CD14-positive monocyte (primary cell): Measurements from ENCODE around the gene REXO2. TPM values are rescaled to one million over a fixed set of nuclear protein-coding genes. Genes with fewer than 3 reads are reported as not detected.

Source experiments
- DNase-seq, 3 donors: peaks; one replicate each; pipeline ENCODE4 v3.0.0-alpha.2; 2011 to 2022
- H2AFZ ChIP-seq: 2 replicates; pipeline ENCODE4 v1.6.0; 2012; ENCODE audit warnings: mild to moderate bottlenecking, low read depth, low read length, inconsistent platforms; ENCODE audit not compliant: insufficient read depth, poor library complexity, severe bottlenecking
- H3K27ac ChIP-seq, 2 donors: 1 replicate in 1 of 2; 2 replicates in 1 of 2; pipeline ENCODE4 v1.5.1; 2012 to 2013; ENCODE audit warnings: low read length in 2 of 2, control low read depth in 1 of 2, inconsistent platforms in 1 of 2, low read depth in 1 of 2, mild to moderate bottlenecking in 1 of 2
- H3K27me3 ChIP-seq, 2 donors: one replicate each; pipeline versions ENCODE4 v1.6.0 to v1.6.1; 2011 to 2013; ENCODE audit warnings: low read length in 2 of 2; ENCODE audit not compliant: control insufficient read depth in 2 of 2, insufficient read depth in 2 of 2
- H3K36me3 ChIP-seq, 2 donors: replicated peaks in 1 of 2; 1 replicate in 1 of 2; 2 replicates in 1 of 2; pipeline versions ENCODE4 v1.5.1 to v1.6.1; 2012 to 2013; ENCODE audit warnings: low read length in 2 of 2, control low read depth in 1 of 2, inconsistent platforms in 1 of 2, mild to moderate bottlenecking in 1 of 2; ENCODE audit not compliant: insufficient read depth in 2 of 2, control insufficient read depth in 1 of 2
- H3K4me1 ChIP-seq, 2 donors: 1 replicate in 1 of 2; 2 replicates in 1 of 2; pipeline versions ENCODE4 v1.5.1 to v1.6.1; 2012 to 2013; ENCODE audit warnings: low read length in 2 of 2, control low read depth in 1 of 2, inconsistent platforms in 1 of 2, mild to moderate bottlenecking in 1 of 2, moderate library complexity in 1 of 2; ENCODE audit not compliant: insufficient read depth in 2 of 2, control insufficient read depth in 1 of 2
- H3K4me2 ChIP-seq: replicated peaks from 2 replicates; pipeline ENCODE3; 2012; ENCODE audit warnings: low read length, moderate library complexity, mild to moderate bottlenecking; ENCODE audit not compliant: poor library complexity, severe bottlenecking; ENCODE audit errors: extremely low read depth
- H3K4me3 ChIP-seq, 3 experiments: fragments of 200-600 bp in 1 of 3; sonication (generic) in 1 of 3; replicated peaks in 1 of 3; 1 replicate in 2 of 3; 2 replicates in 1 of 3; pipeline ENCODE4 v1.5.1; 2011 to 2013; ENCODE audit warnings: low read length in 3 of 3, mild to moderate bottlenecking in 3 of 3, control low read depth in 2 of 3, low read depth in 2 of 3, inconsistent platforms in 1 of 3, moderate library complexity in 1 of 3
- H3K79me2 ChIP-seq: 2 replicates; pipeline ENCODE4 v1.6.0; 2012; ENCODE audit warnings: mild to moderate bottlenecking, control low read depth, inconsistent platforms, low read length, moderate library complexity; ENCODE audit not compliant: insufficient read depth
- H3K9ac ChIP-seq: 2 replicates; pipeline ENCODE4 v1.6.0; 2017; ENCODE audit warnings: low read length, mild to moderate bottlenecking; ENCODE audit not compliant: insufficient read depth, poor library complexity, severe bottlenecking
- H3K9me3 ChIP-seq, 2 donors: replicated peaks in 1 of 2; 1 replicate in 1 of 2; 2 replicates in 1 of 2; pipeline versions ENCODE4 v1.5.1 to v1.6.1; 2012 to 2013; ENCODE audit warnings: low read length in 2 of 2, control low read depth in 1 of 2; ENCODE audit not compliant: control insufficient read depth in 1 of 2, insufficient read depth in 1 of 2
- H4K20me1 ChIP-seq: 2 replicates; pipeline ENCODE4 v1.6.0; 2012; ENCODE audit warnings: mild to moderate bottlenecking, low read length, control low read depth, moderate library complexity; ENCODE audit not compliant: insufficient read depth
- H3K27ac Mint-ChIP-seq, 7 donors: one replicate each; pipeline ENCODE4 v1.8.0; 2020; ENCODE audit warnings: mild to moderate bottlenecking in 7 of 7, mixed read lengths in 7 of 7, moderate library complexity in 6 of 7, inconsistent platforms in 2 of 7
- H3K27me3 Mint-ChIP-seq, 3 donors: one replicate each; pipeline ENCODE4 v1.8.0; 2021 to 2022; ENCODE audit warnings: low read depth in 3 of 3, mild to moderate bottlenecking in 3 of 3, mixed read lengths in 3 of 3, moderate library complexity in 3 of 3, inconsistent platforms in 1 of 3
- H3K36me3 Mint-ChIP-seq, 2 donors: one replicate each; pipeline ENCODE4 v1.8.0; 2020; ENCODE audit warnings: mixed read lengths in 2 of 2, inconsistent platforms in 1 of 2, mild to moderate bottlenecking in 1 of 2
- H3K4me1 Mint-ChIP-seq: one replicate; pipeline ENCODE4 v1.8.0; 2020; ENCODE audit warnings: mild to moderate bottlenecking, mixed read lengths
- H3K4me3 Mint-ChIP-seq, 2 donors: one replicate each; pipeline ENCODE4 v1.8.0; 2020; ENCODE audit warnings: mild to moderate bottlenecking in 2 of 2, mixed read lengths in 2 of 2, moderate library complexity in 1 of 2
- H3K9me3 Mint-ChIP-seq, 7 donors: one replicate each; pipeline ENCODE4 v1.8.0; 2020 to 2022; ENCODE audit warnings: mixed read lengths in 7 of 7, mild to moderate bottlenecking in 6 of 7, moderate library complexity in 6 of 7, inconsistent platforms in 2 of 7
- WGBS: methylation state at CpG from one replicate; pipeline ENCODE4 v1.1.5; 2013; ENCODE audit warnings: missing lambda C conversion rate; ENCODE audit not compliant: insufficient coverage; 5-methylcytosine and 5-hydroxymethylcytosine counted together
- intact Hi-C, 2 donors: fragments of 100-400 bp; cut with micrococcal nuclease; formaldehyde crosslinking; loops; one replicate each; pipeline versions ENCODE4 v1.15.0 to v1.15.1; 2023
- polyA plus RNA-seq, 3 donors: library from polyadenylated mRNA; depleted of rRNA in 1 of 3; unstranded in 2 of 3; stranded (reverse) in 1 of 3; fragments of 300-500 nt in 2 of 3; fragments of >200 nt in 1 of 3; fragmentation: Illumina TruSeq in 2 of 3; gene quantifications; 1 replicate in 2 of 3; 2 replicates in 1 of 3; pipeline ENCODE4 v1.2.3, GENCODE V29; 2012 to 2021
- TF ChIP-seq, protein P1 (sequence below): fragments of 200-600 bp; IDR thresholded peaks from one replicate; pipeline ENCODE4 v1.8.0; 2022; ENCODE audit warnings: antibody characterized with exemption, mild to moderate bottlenecking

Gene REXO2
- polyA plus RNA-seq, 3 donors: 18.0 to 22.5 (median 22.2) TPM

DNA sequence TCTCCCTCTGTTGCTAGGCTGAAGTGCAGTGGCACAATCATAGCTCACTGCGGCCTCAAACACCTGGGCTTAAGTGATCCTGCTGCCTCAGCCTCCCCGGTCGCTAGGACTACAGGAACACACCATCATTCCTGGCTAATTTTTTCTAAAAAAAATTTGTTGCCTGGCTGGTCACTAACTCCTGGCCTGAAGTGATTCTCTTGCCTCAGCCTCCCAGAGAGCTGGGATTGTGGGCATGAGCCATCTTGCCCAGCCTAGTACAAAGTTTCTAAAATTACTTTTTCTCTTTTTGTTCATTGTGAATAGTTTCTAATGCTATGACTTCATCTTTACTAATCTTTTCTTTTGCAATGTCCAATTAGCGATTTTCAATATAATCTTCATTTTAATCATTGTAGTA, 26.3 kb upstream of the REXO2 start:
- no peak overlapping the region for H3K4me3 ChIP-seq

DNA sequence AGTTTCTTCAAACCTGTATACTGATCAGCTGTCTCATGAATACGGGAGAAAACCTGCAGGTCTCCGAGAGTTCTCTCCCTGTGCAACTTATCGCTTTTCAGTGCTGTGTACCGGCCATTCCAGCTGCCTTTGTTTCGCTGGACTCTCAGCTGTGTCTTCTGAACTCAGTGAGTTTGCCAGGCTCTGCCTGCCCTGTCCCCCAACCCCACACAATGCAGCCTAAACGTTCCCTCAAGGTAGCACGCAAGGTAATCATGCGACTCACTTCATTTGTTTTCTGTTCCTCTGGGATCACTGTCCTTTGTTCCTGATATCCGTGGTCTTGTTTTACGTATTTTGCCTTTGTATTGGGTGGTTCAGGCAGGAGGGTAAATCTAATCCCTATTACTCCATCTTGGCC, 25.3 kb upstream of the REXO2 start:
- Mint-ChIP-seq H3K27ac (peak overlapping the region in 1 of 7 donors; percentile 19), H3K4me3 (no peak overlapping the region), H3K36me3 (peaks cover 20 to 46% of the 10 kb centered on the region in 2 donors), H3K4me1 (peaks cover 2% of the 10 kb centered on the region), H3K27me3 (peaks cover 0 to 4% (median 0%) of the 10 kb centered on the region in 3 donors), H3K9me3 (no peaks in the 10 kb centered on the region)
- H3K9me3 ChIP-seq: no peaks in the 10 kb centered on the region
- H3K9ac ChIP-seq: no peak overlapping the region
- no peak overlapping the region for H3K27ac ChIP-seq
- TF ChIP-seq, protein P1, sequence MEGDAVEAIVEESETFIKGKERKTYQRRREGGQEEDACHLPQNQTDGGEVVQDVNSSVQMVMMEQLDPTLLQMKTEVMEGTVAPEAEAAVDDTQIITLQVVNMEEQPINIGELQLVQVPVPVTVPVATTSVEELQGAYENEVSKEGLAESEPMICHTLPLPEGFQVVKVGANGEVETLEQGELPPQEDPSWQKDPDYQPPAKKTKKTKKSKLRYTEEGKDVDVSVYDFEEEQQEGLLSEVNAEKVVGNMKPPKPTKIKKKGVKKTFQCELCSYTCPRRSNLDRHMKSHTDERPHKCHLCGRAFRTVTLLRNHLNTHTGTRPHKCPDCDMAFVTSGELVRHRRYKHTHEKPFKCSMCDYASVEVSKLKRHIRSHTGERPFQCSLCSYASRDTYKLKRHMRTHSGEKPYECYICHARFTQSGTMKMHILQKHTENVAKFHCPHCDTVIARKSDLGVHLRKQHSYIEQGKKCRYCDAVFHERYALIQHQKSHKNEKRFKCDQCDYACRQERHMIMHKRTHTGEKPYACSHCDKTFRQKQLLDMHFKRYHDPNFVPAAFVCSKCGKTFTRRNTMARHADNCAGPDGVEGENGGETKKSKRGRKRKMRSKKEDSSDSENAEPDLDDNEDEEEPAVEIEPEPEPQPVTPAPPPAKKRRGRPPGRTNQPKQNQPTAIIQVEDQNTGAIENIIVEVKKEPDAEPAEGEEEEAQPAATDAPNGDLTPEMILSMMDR: no peak
- intact Hi-C loops: no loop called here
- H3K4me1 ChIP-seq: no peaks in the 10 kb centered on the region
- no peaks in the 10 kb centered on the region for H3K79me2 ChIP-seq
- H2AFZ ChIP-seq: no peak overlapping the region
- H3K4me2 ChIP-seq: no peak overlapping the region
- 100% methylated on average over 7 of the region's 10 CpGs for WGBS
- H3K27me3 ChIP-seq: no peaks in the 10 kb centered on the region
- peaks cover 14 to 44% of the 10 kb centered on the region in 2 donors for H3K36me3 ChIP-seq
- no peak overlapping the region for H3K4me3 ChIP-seq
- no peak for DNase-seq
- no peaks in the 10 kb centered on the region for H4K20me1 ChIP-seq

More for the DNA sequence above, 26.3 kb upstream of the REXO2 start:
- Histone ChIP-seq H3K4me1 (no peaks in the 10 kb centered on the region), H3K79me2 (no peaks in the 10 kb centered on the region), H4K20me1 (no peaks in the 10 kb centered on the region), H3K36me3 (peaks cover 22 to 54% of the 10 kb centered on the region in 2 donors), H2AFZ (no peak overlapping the region), H3K27ac (no peak overlapping the region), H3K4me2 (no peak overlapping the region), H3K9ac (no peak overlapping the region), H3K9me3 (no peaks in the 10 kb centered on the region), H3K27me3 (no peaks in the 10 kb centered on the region)
- Mint-ChIP-seq H3K4me1 (peaks cover 2% of the 10 kb centered on the region), H3K9me3 (no peaks in the 10 kb centered on the region), H3K36me3 (peaks cover 25 to 51% of the 10 kb centered on the region in 2 donors), H3K27ac (no peak overlapping the region), H3K4me3 (no peak overlapping the region), H3K27me3 (peaks cover 0 to 2% (median 0%) of the 10 kb centered on the region in 3 donors)
- TF ChIP-seq, protein P1: no peak
- DNase-seq: no peak
- intact Hi-C loops: no loop called here
- 100% methylated on average over 3 of the region's 4 CpGs for WGBS
